ENCODE data around the gene MAL.

DNA sequence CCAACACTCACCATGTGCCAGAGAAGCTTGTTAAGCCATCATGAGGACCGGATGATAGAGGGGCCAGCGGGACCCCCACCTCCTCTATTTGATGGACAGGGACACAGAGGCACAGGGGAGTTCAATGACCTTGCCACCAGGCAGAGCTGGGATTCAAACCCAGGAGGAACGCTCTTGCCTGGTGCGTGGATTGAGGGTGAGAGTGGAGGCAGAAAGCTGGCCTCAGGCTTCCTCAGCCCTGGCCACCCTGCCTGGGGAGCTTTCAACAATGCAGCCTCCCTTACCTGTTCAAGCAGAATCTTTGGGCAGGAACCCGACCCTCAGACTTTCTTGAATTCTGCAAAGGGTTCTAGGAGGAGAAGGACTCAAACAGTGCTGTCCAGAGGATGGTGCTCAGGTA lies 39.9 kb upstream of the MAL start:
- TF ChIP-seq, protein P1, sequence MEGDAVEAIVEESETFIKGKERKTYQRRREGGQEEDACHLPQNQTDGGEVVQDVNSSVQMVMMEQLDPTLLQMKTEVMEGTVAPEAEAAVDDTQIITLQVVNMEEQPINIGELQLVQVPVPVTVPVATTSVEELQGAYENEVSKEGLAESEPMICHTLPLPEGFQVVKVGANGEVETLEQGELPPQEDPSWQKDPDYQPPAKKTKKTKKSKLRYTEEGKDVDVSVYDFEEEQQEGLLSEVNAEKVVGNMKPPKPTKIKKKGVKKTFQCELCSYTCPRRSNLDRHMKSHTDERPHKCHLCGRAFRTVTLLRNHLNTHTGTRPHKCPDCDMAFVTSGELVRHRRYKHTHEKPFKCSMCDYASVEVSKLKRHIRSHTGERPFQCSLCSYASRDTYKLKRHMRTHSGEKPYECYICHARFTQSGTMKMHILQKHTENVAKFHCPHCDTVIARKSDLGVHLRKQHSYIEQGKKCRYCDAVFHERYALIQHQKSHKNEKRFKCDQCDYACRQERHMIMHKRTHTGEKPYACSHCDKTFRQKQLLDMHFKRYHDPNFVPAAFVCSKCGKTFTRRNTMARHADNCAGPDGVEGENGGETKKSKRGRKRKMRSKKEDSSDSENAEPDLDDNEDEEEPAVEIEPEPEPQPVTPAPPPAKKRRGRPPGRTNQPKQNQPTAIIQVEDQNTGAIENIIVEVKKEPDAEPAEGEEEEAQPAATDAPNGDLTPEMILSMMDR (IDR thresholded peaks at IDR 0.05; ENCODE audit: poor library complexity) = no peak
- no peak for TF ChIP-seq EZH2 (IDR thresholded peaks at IDR 0.05; ENCODE audit: borderline replicate concordance)

Measured in hepatocyte (in vitro differentiated cells).